HepG2 (cell line): ENCODE data around the gene GGA1. TPM values are rescaled to one million over a fixed set of nuclear protein-coding genes. Genes with fewer than 3 reads are reported as not detected.

Source experiments
- ADNP ChIP-seq: sonication (generic); formaldehyde crosslinking; IDR thresholded peaks from 2 replicates; pipeline ENCODE4 v1.4.0; 2020; ENCODE audit warnings: missing genetic modification reagents
- BORCS8-MEF2B ChIP-seq: sonication (generic); formaldehyde crosslinking; IDR thresholded peaks from 2 replicates; pipeline ENCODE4 v1.8.0; 2022; ENCODE audit warnings: mild to moderate bottlenecking, missing genetic modification reagents
- HNRNPK ChIP-seq: fragments of 200-400 bp; formaldehyde crosslinking; IDR thresholded peaks from 2 replicates; pipeline ENCODE4 v1.6.1; 2018; ENCODE audit warnings: low read length, low read depth, moderate library complexity, mild to moderate bottlenecking; ENCODE audit not compliant: poor library complexity, severe bottlenecking
- KDM2A ChIP-seq: sonication (generic); formaldehyde crosslinking; IDR thresholded peaks from 2 replicates; pipeline ENCODE4 v1.4.0; 2020; ENCODE audit warnings: low read depth, missing genetic modification reagents, borderline replicate concordance
- MAFG ChIP-seq: sonication (generic); formaldehyde crosslinking; IDR thresholded peaks from 2 replicates; pipeline ENCODE4 v1.5.1; 2020; ENCODE audit warnings: mild to moderate bottlenecking, missing genetic modification reagents
- MBNL3 ChIP-seq: fragments of 250-450 bp; sonication (Bioruptor Pico); conservative IDR thresholded peaks from 2 replicates; pipeline ENCODE4 v1.8.0; 2022; ENCODE audit warnings: mild to moderate bottlenecking, inconsistent platforms
- MTF2 ChIP-seq: sonication (generic); formaldehyde crosslinking; IDR thresholded peaks from 2 replicates; pipeline ENCODE4 v1.5.0; 2020; ENCODE audit warnings: missing genetic modification reagents, borderline replicate concordance
- PHB2 ChIP-seq: fragments of 450-650 bp; IDR thresholded peaks from 2 replicates; pipeline ENCODE4 v1.6.1; 2018; ENCODE audit not compliant: partially characterized antibody
- PLSCR1 ChIP-seq: sonication (generic); formaldehyde crosslinking; IDR thresholded peaks from 2 replicates; pipeline ENCODE4 v1.5.0; 2020; ENCODE audit warnings: missing genetic modification reagents, mild to moderate bottlenecking, borderline replicate concordance
- POLR2G ChIP-seq: fragments of 200-400 bp; formaldehyde crosslinking; IDR thresholded peaks from 2 replicates; pipeline ENCODE4 v1.6.1; 2018; ENCODE audit warnings: mild to moderate bottlenecking, low read depth, low read length, moderate library complexity
- RARG ChIP-seq: sonication (generic); formaldehyde crosslinking; IDR thresholded peaks from 2 replicates; pipeline ENCODE4 v1.4.0; 2020; ENCODE audit warnings: low read depth, mild to moderate bottlenecking, missing genetic modification reagents
- SIN3B ChIP-seq: fragments of 150-350 bp; IDR thresholded peaks from 2 replicates; pipeline ENCODE4 v1.6.1; 2014; ENCODE audit warnings: low read length
- SMAD1 ChIP-seq: sonication (generic); formaldehyde crosslinking; IDR thresholded peaks from 2 replicates; pipeline ENCODE4 v1.4.0; 2020; ENCODE audit warnings: missing genetic modification reagents, low read depth, mild to moderate bottlenecking, borderline replicate concordance
- SMAD3 ChIP-seq: sonication (generic); formaldehyde crosslinking; IDR thresholded peaks from 2 replicates; pipeline ENCODE4 v1.4.0; 2020; ENCODE audit warnings: missing genetic modification reagents
- THAP11 ChIP-seq: IDR thresholded peaks from 2 replicates; pipeline ENCODE4 v1.6.1; 2016; ENCODE audit warnings: missing biosample characterization, missing genetic modification reagents
- ZBTB1 ChIP-seq: sonication (generic); formaldehyde crosslinking; IDR thresholded peaks from 2 replicates; pipeline ENCODE4 v1.4.0; 2020; ENCODE audit warnings: missing genetic modification reagents, borderline replicate concordance
- ZFP82 ChIP-seq: sonication (generic); formaldehyde crosslinking; IDR thresholded peaks from 2 replicates; pipeline ENCODE4 v1.5.1; 2020; ENCODE audit warnings: mild to moderate bottlenecking, missing genetic modification reagents, borderline replicate concordance
- ZMYM2 ChIP-seq: sonication (generic); formaldehyde crosslinking; IDR thresholded peaks from 2 replicates; pipeline ENCODE4 v1.8.0; 2022; ENCODE audit warnings: mild to moderate bottlenecking, missing genetic modification reagents
- ZNF232 ChIP-seq: sonication (generic); formaldehyde crosslinking; IDR thresholded peaks from 2 replicates; pipeline ENCODE4 v1.4.0; 2020; ENCODE audit warnings: missing genetic modification reagents, borderline replicate concordance
- ZNF317 ChIP-seq: sonication (generic); formaldehyde crosslinking; IDR thresholded peaks from 2 replicates; pipeline ENCODE4 v1.5.0; 2020; ENCODE audit warnings: mild to moderate bottlenecking, missing genetic modification reagents
- ZNF331 ChIP-seq: sonication (generic); formaldehyde crosslinking; IDR thresholded peaks from 2 replicates; pipeline ENCODE4 v1.4.0; 2020; ENCODE audit warnings: missing genetic modification reagents
- ZNF44 ChIP-seq: sonication (generic); formaldehyde crosslinking; IDR thresholded peaks from 2 replicates; pipeline ENCODE4 v1.5.1; 2020; ENCODE audit warnings: mild to moderate bottlenecking, missing genetic modification reagents
- ZNF589 ChIP-seq: sonication (generic); formaldehyde crosslinking; conservative IDR thresholded peaks from 2 replicates; pipeline ENCODE4 v1.8.0; 2022; ENCODE audit warnings: mild to moderate bottlenecking, moderate library complexity, missing genetic modification reagents
- ZNF709 ChIP-seq: sonication (generic); formaldehyde crosslinking; IDR thresholded peaks from 2 replicates; pipeline ENCODE4 v1.5.0; 2020; ENCODE audit warnings: mild to moderate bottlenecking, missing genetic modification reagents
- ZNF720 ChIP-seq: sonication (generic); formaldehyde crosslinking; IDR thresholded peaks from 2 replicates; pipeline ENCODE4 v1.4.0; 2020; ENCODE audit warnings: missing genetic modification reagents
- ZNF772 ChIP-seq: sonication (generic); formaldehyde crosslinking; IDR thresholded peaks from 2 replicates; pipeline ENCODE4 v1.5.0; 2020; ENCODE audit warnings: mild to moderate bottlenecking, missing genetic modification reagents
- ZSCAN30 ChIP-seq: sonication (generic); formaldehyde crosslinking; IDR thresholded peaks from 2 replicates; pipeline ENCODE4 v1.5.0; 2020; ENCODE audit warnings: mild to moderate bottlenecking, missing genetic modification reagents
- polyA plus RNA-seq, 8 experiments: library from polyadenylated mRNA; depleted of rRNA in 3 of 8; stranded (reverse) in 7 of 8; unstranded in 1 of 8; fragments of >200 nt; fragmentation: Illumina TruSeq in 4 of 8; extraction: Trizol in 4 of 8; gene quantifications; 2 replicates each; pipeline versions ENCODE4 v1.2.1 to v1.2.3, GENCODE V29; 2011 to 2016; ENCODE audit warnings: low read depth in 4 of 8, missing spikeins in 1 of 8, mixed read lengths in 1 of 8; ENCODE audit not compliant: insufficient read depth in 1 of 8
- total RNA-seq, 5 experiments: library from RNA; depleted of rRNA; stranded (reverse); fragments of >200 nt; fragmentation: Illumina TruSeq; extraction: Trizol; gene quantifications; 2 replicates each; pipeline ENCODE4 v1.2.3, GENCODE V29; 2016; ENCODE audit warnings: low read depth in 1 of 5
- TF ChIP-seq, protein P1 (sequence below): fragments of 450-650 bp; IDR thresholded peaks from 2 replicates; pipeline ENCODE4 v1.6.1; 2017
- TF ChIP-seq, protein P2 (sequence below): sonication (generic); formaldehyde crosslinking; IDR thresholded peaks from 2 replicates; pipeline ENCODE4 v1.4.0; 2020; ENCODE audit warnings: mild to moderate bottlenecking, missing genetic modification reagents
- TF ChIP-seq, protein P3 (sequence below): sonication (generic); formaldehyde crosslinking; IDR thresholded peaks from 2 replicates; pipeline ENCODE4 v1.4.0; 2020; ENCODE audit warnings: missing genetic modification reagents, mild to moderate bottlenecking, borderline replicate concordance

Gene GGA1
- total and polyA plus RNA-seq, 2 of the 13 experiments (the other 11 are each of a cell fraction or from before 2014, with no cell fraction given): 29.1 to 87.2 TPM

DNA sequence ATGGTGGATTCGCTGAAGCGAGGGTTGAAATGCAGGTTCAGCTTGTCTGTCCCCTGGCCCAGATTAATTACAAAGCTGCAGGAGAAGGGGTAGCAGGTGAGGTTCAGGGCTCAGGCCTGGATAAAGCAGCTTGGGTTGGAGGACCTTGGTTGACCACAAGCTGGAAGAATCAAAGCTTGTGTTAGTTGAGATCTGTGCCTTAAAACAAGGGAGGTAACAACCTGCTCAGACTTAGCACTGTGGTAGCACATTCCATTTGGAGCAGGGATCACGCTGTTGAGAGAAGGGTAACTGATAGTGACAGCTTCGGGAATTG, 38.0 kb upstream of the GGA1 start (continued):
- no peak for TF ChIP-seq ZNF317 (CRISPR knock-in tag)
- TF ChIP-seq PHB2: no peak
- TF ChIP-seq ZSCAN30 (CRISPR knock-in tag): no peak
- no peak for TF ChIP-seq RARG (CRISPR knock-in tag)
- TF ChIP-seq THAP11 (CRISPR knock-in tag): no peak
- no peak for TF ChIP-seq ZNF44 (CRISPR knock-in tag)
- TF ChIP-seq SMAD1: no peak
- TF ChIP-seq, protein P1, sequence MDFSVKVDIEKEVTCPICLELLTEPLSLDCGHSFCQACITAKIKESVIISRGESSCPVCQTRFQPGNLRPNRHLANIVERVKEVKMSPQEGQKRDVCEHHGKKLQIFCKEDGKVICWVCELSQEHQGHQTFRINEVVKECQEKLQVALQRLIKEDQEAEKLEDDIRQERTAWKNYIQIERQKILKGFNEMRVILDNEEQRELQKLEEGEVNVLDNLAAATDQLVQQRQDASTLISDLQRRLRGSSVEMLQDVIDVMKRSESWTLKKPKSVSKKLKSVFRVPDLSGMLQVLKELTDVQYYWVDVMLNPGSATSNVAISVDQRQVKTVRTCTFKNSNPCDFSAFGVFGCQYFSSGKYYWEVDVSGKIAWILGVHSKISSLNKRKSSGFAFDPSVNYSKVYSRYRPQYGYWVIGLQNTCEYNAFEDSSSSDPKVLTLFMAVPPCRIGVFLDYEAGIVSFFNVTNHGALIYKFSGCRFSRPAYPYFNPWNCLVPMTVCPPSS: no peak
- no peak for TF ChIP-seq MBNL3
- TF ChIP-seq POLR2G: peak; percentile 62
- TF ChIP-seq HNRNPK: no peak
- TF ChIP-seq ZNF720 (CRISPR knock-in tag): no peak
- TF ChIP-seq ZNF331: no peak
- TF ChIP-seq, protein P2, sequence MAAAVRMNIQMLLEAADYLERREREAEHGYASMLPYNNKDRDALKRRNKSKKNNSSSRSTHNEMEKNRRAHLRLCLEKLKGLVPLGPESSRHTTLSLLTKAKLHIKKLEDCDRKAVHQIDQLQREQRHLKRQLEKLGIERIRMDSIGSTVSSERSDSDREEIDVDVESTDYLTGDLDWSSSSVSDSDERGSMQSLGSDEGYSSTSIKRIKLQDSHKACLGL: peak; percentile 19; the same call in 1 of the 2 replicates
- TF ChIP-seq ADNP (CRISPR knock-in tag): no peak
- TF ChIP-seq MAFG (CRISPR knock-in tag): no peak
- no peak for TF ChIP-seq KDM2A
- no peak for TF ChIP-seq ZFP82 (CRISPR knock-in tag)
- no peak for TF ChIP-seq SMAD3
- no peak for TF ChIP-seq PLSCR1 (CRISPR knock-in tag)
- no peak for TF ChIP-seq ZNF589 (CRISPR knock-in tag)
- TF ChIP-seq ZBTB1 (CRISPR knock-in tag): no peak
- TF ChIP-seq, protein P3, sequence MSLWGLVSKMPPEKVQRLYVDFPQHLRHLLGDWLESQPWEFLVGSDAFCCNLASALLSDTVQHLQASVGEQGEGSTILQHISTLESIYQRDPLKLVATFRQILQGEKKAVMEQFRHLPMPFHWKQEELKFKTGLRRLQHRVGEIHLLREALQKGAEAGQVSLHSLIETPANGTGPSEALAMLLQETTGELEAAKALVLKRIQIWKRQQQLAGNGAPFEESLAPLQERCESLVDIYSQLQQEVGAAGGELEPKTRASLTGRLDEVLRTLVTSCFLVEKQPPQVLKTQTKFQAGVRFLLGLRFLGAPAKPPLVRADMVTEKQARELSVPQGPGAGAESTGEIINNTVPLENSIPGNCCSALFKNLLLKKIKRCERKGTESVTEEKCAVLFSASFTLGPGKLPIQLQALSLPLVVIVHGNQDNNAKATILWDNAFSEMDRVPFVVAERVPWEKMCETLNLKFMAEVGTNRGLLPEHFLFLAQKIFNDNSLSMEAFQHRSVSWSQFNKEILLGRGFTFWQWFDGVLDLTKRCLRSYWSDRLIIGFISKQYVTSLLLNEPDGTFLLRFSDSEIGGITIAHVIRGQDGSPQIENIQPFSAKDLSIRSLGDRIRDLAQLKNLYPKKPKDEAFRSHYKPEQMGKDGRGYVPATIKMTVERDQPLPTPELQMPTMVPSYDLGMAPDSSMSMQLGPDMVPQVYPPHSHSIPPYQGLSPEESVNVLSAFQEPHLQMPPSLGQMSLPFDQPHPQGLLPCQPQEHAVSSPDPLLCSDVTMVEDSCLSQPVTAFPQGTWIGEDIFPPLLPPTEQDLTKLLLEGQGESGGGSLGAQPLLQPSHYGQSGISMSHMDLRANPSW (CRISPR knock-in tag): no peak
- TF ChIP-seq MTF2: no peak
- TF ChIP-seq ZNF232 (CRISPR knock-in tag): no peak
- TF ChIP-seq ZNF772 (CRISPR knock-in tag): no peak
- TF ChIP-seq ZMYM2: no peak
- no peak for TF ChIP-seq SIN3B
- no peak for TF ChIP-seq BORCS8-MEF2B (CRISPR knock-in tag)
- TF ChIP-seq ZNF709 (CRISPR knock-in tag): no peak
